LNCAP (cell line): ENCODE results near the gene GDPD2.

Experiments used
- CTCF ChIP-seq: fragments of 450-650 bp; IDR thresholded peaks from 2 replicates; pipeline ENCODE4 v1.5.1; 2017; ENCODE audit warnings: mild to moderate bottlenecking

GDPD2 gene

GRCh38 chrX:70468709-70469108, 45.6 kb downstream of the GDPD2 start:
- no peak for TF ChIP-seq CTCF

DNA sequence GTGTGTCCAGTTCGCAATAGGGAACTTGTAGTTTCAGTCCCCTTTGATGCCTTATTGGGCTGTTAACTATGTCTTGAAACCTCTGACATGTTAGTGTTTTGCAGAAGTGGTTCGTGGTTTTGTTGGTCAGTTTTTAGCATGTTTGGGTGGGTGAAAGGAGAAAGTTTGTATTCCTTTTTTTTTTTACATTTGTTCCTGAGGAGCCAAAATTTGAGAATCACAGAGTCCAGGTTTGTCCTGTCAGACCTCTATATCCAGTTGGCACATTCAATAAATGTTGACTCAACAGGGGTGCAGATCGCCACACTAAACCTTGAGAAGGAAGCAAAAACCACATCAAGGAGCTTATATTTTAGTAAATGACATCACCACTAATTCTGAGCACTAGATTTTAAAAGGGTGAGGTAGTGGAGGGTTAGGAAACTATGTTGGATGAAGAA, 47.8 kb downstream of the GDPD2 start:
- TF ChIP-seq CTCF: no peak

GRCh38 chrX:70476166-70476933, 53.2 kb downstream of the GDPD2 start:
- no peak for TF ChIP-seq CTCF

DNA sequence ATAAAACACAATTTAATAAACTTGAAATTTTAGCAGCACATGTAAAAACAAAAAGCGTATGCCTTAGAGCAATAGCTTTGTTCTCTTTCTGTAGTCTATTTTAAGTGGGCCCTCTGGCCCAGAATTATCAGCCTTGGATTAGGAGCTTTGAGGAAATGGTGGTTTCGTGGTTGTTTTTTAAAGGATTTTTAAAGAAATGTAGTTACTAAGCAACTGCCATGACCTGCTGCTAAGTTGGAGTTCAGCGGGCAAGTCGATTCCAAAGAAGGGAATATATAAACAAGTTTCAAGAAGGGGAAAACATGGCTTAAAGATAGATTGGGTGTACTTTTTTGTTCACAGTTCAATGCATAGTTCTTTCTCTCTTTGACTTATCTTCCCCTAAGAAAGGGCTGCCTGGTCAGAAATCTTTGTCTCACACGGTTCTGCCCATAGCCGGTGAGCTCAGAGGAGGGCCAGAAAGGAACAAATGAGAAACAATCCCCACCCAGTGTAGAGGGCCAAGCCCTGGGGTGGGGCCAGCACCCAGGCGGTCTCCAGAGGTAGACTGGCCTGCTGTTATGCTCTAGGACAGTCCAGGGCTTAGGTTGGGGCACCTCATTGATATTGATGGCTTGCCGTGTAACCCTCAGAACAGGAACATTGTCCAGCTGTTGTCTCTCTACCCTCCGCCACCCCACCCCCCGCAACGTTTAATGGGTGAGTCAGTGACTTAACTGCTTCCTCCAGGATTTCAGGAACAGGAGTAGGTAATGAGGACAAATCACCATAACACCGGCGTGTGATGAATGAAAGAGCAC, 54.0 kb downstream of the GDPD2 start:
- no peak for TF ChIP-seq CTCF

DNA sequence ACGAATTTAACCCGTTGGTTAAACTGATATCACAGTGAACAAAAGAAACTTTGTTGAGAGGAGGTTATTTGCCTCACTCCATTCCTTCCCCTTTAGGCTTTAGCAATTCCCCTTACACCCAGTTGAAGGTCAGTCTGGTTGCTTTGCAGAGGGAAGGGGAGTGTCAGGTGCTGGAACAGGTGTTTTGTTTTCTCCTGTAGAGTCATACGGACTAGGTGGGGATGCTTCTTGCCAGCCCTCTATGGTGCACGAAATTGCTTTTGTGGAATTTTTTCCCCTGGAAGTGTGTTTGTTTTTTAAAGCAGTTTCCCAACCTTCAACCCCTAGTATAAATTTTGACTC, 54.6 kb downstream of the GDPD2 start:
- TF ChIP-seq CTCF: no peak

DNA sequence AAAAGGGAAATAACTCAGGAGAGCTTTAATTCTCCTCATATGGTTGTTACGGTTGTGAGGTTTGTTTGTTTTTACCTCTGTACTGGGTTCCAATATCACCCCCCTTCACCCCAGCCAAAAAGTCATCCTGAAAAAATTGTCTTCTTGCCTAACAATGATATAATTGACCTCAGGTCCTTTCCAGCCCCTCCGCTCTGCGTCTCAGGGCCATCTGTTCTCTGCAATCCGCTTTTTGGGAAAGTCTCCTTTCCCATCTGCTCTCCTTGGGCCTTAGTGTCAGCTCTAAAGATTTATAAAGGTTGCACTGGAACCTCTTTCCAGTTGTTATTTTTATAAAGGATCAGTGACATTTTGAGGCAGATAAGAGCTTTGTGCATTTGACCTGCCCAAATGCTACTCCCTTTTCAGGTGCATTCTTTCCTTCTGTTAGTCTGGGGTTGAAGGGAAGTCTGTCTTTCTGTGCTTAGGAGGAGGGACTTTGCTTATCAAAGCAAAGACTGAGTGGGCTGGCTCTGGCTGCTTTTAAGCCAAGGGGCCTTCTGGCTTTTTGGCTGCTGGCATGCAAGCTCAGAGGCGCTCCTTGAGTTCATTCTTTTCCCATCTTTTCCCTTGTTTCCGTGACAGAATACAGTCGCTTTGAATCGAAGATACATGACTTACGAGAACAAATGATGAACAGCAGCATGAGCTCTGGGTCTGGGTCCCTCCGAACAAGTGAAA, 55.6 kb downstream of the GDPD2 start:
- TF ChIP-seq CTCF: no peak

GRCh38 chrX:70479247-70479921, 56.3 kb downstream of the GDPD2 start:
- TF ChIP-seq CTCF: no peak
